IPS-20b (cell line): ENCODE results near the gene TMPO.
"Not testable (repeated sequence)": the region's sequence is repeated elsewhere in the genome, so short reads cannot be mapped to it uniquely, and the experiment has no call there.

Experiments
- H3K27ac ChIP-seq: one replicate; pipeline ENCODE4 v1.5.1; 2013; ENCODE audit warnings: low read length
- H3K27me3 ChIP-seq: 2 replicates; pipeline ENCODE4 v1.6.1; 2013; ENCODE audit warnings: mild to moderate bottlenecking, low read length, inconsistent platforms; ENCODE audit not compliant: insufficient read depth
- H3K36me3 ChIP-seq: 2 replicates; pipeline ENCODE4 v1.6.1; 2013; ENCODE audit warnings: low read depth, mild to moderate bottlenecking, inconsistent platforms, low read length, moderate library complexity; ENCODE audit not compliant: insufficient read depth
- H3K4me1 ChIP-seq: 2 replicates; pipeline ENCODE4 v1.6.1; 2013; ENCODE audit warnings: mild to moderate bottlenecking, control low read depth, inconsistent platforms, low read length, moderate library complexity; ENCODE audit not compliant: insufficient read depth
- H3K4me3 ChIP-seq: 2 replicates; pipeline ENCODE4 v1.5.1; 2013; ENCODE audit warnings: mild to moderate bottlenecking, low read length, inconsistent platforms
- H3K9ac ChIP-seq: 2 replicates; pipeline ENCODE4 v1.6.1; 2013; ENCODE audit warnings: low read depth, mild to moderate bottlenecking, inconsistent platforms, low read length, moderate library complexity
- H3K9me3 ChIP-seq: 2 replicates; pipeline ENCODE4 v1.6.1; 2013; ENCODE audit warnings: mild to moderate bottlenecking, low read depth, low read length, inconsistent platforms; ENCODE audit not compliant: insufficient read depth

Gene TMPO

DNA sequence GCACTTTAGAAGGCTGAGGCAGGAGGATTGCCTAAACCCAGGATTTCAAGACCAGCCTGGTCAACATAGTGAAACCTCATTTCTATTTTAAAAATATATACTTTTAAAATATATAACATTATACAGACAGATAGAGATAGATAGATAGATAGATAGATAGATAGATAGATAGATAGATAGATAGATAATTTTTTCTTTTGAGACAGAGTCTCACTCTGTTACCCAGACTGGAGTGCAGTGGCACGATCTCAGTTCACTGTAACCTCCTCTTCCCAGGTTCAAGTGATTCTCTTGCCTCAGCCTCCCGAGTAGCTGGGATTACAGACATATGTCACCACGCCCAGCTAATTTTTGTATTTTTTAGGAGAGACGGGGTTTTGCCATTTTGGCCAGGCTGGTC is 42.7 kb downstream of the TMPO start:
- not testable (repeated sequence) for H3K27me3 ChIP-seq, H3K4me3 ChIP-seq, H3K36me3 ChIP-seq, H3K9ac ChIP-seq, H3K27ac ChIP-seq, H3K4me1 ChIP-seq, H3K9me3 ChIP-seq

DNA sequence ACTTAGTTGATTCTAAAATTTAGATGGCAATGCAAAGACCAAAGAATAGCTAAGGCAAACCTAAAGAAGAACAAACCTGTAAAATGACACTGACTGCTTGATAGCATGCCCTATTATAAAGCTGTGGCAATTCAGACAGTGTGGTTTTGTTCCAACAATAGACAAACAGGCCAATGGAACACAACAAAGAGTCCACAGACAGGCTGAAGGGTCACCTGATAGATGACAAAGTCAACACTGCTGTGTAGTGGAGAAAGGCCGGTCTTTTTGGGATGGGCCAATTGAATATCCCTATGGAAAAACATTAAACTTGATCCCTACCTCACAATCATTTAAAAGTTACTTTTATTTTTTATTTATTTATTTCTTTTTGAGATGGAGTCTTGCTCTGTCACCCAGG is 44.3 kb downstream of the TMPO start:
- H3K36me3 ChIP-seq = no peaks in the 10 kb centered on the region
- H3K27ac ChIP-seq = no peak overlapping the region
- no peak overlapping the region for H3K4me3 ChIP-seq
- no peaks in the 10 kb centered on the region for H3K9me3 ChIP-seq
- no peaks in the 10 kb centered on the region for H3K27me3 ChIP-seq
- H3K4me1 ChIP-seq = no peaks in the 10 kb centered on the region
- no peak overlapping the region for H3K9ac ChIP-seq

DNA sequence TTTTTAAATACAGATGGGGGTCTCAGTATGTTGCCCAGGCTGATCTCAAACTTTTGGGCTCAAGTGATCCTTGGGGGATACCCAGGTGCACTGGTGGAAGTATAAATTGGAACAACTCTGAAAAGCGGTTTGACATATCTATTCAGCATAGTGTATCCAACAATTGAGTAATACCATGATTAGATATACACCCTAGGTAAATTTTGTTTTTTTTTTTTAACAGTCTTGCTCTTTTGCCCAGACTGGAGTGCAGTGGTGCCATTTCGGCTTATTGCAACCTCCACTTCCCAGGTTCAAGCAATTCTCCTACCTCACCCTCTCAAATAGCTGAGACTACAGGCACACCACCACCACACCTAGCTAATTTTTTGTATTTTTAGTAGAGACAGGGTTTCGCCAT is 46.5 kb downstream of the TMPO start:
- Histone ChIP-seq H3K4me1 (no peaks in the 10 kb centered on the region), H3K9me3 (no peaks in the 10 kb centered on the region), H3K36me3 (no peaks in the 10 kb centered on the region), H3K27ac (no peak overlapping the region), H3K27me3 (no peaks in the 10 kb centered on the region), H3K9ac (no peak overlapping the region), H3K4me3 (no peak overlapping the region)

DNA sequence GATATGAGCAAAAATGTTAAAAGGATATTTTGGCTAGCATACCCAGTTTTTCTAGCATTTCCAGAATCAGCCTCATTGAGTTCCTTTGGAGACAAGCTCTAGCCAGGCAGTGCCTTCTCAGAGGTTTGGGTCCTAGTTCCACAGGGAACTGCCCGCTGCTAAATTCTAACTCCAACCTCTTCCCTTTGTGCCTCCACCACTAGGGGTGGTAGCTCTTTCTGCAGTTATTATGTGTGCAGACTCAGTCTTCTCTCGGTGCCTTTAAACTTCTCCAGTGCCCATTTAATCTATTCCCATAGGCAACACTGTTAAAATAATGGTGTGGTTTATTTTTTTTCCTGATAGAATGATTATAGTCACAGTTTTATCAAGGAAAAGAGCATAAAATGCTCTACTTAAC is 56.6 kb downstream of the TMPO start:
- Histone ChIP-seq H3K27me3 (no peaks in the 10 kb centered on the region), H3K27ac (no peak overlapping the region), H3K36me3 (no peaks in the 10 kb centered on the region), H3K9me3 (no peaks in the 10 kb centered on the region), H3K4me3 (no peak overlapping the region), H3K4me1 (no peaks in the 10 kb centered on the region), H3K9ac (no peak overlapping the region)

DNA sequence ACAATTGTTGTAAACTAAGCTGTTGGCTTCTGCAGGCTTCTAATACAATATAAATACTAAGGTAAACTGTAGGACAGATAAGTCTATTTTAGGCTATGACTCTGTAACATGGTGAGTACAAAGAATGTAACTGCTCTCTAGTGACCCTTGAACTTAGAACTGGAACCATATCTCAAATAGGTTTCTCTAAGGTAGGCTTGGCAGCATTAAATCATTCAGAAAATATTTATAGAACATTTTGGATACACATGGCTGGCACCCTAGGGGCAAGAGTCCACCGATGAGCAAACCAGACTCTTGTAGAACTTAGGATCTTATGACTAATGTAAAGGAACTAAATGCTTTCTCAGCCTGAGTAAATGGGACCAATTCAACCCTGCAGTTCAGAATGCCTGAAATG is 58.7 kb downstream of the TMPO start:
- Histone ChIP-seq H3K4me1 (no peaks in the 10 kb centered on the region), H3K4me3 (no peak overlapping the region), H3K9ac (no peak overlapping the region), H3K27ac (no peak overlapping the region), H3K36me3 (no peaks in the 10 kb centered on the region), H3K27me3 (no peaks in the 10 kb centered on the region), H3K9me3 (no peaks in the 10 kb centered on the region)

DNA sequence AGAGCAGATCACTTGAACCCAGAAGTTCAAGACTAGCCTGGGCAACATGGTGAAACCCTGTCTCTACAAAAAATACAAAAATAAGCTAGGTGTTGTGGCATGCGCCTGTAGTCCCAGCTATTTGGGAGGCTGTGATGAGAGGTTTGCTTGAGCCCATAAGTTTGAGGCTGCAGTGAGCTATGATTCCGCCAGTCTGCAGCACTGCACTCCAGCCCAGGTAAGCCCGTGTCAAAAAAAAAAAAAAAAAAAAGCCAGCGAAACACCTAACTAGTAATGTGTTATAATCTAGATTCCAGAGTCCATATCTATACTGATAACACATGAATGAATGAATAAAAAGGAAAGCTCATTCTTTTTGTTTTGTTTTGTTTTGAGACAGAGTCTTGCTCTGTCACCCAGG is 59.6 kb downstream of the TMPO start:
- H3K36me3 ChIP-seq = no peaks in the 10 kb centered on the region
- no peak overlapping the region for H3K4me3 ChIP-seq
- H3K9me3 ChIP-seq = no peaks in the 10 kb centered on the region
- H3K9ac ChIP-seq = no peak overlapping the region
- H3K4me1 ChIP-seq = no peaks in the 10 kb centered on the region
- H3K27ac ChIP-seq = no peak overlapping the region
- no peaks in the 10 kb centered on the region for H3K27me3 ChIP-seq

DNA sequence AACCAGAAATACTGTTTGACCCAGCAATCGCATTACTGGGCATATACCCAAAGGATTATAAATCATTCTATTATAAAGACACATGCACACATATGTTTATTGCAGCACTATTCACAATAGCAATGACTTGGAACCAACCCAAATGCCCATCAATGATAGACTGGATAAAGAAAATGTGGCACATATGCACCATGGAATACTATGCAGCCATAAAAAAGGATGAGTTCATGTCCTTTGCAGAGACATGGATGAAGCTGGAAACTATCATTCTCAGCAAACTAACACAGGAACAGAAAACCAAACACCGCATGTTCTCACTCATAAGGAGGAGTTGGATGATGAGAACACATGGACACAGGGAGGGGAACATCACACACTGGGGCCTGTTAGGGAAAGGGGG is 61.4 kb downstream of the TMPO start:
- H3K4me1 ChIP-seq, H3K36me3 ChIP-seq, H3K9me3 ChIP-seq, H3K4me3 ChIP-seq, H3K27me3 ChIP-seq, H3K9ac ChIP-seq, H3K27ac ChIP-seq: not testable (repeated sequence)

DNA sequence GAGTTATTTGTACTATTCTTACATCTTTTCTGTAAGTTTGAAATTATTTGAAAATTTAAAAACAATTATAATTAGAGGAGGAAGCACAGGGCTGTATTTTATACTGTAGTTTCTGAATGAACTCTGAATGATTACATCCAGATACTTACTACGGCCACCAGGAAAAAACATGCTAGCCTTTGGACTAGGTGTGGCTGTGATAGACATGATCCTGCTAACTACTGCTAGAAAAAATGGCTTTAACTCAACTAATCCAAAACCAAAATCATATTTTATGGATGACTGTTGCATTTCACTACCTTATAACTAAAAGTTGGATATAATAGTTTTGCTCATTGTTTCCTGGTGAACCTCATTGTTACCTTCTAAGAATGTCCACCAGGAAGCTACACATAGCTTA is 63.0 kb downstream of the TMPO start:
- Histone ChIP-seq H3K4me1 (no peaks in the 10 kb centered on the region), H3K27ac (no peak overlapping the region), H3K27me3 (no peaks in the 10 kb centered on the region), H3K4me3 (no peak overlapping the region), H3K9me3 (no peaks in the 10 kb centered on the region), H3K9ac (no peak overlapping the region), H3K36me3 (no peaks in the 10 kb centered on the region)

DNA sequence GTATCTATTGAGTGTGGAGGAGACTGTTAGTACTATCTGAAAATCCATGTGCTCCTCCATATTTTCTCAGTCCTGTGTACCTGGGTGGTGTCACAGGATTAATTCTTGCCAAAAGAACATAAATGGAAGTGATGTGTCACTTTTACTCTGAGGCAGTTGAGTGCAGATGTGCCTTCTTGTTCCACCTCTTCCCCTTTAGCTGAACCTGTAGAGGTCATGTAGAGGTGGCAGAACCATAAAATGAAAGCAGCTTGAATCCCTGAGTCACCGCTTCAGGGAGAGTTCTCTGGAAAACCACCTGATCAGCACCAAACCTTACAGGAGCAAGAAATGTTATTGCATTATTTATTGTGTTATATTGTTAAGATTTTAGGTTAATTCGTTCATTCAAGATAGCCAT is 63.4 kb downstream of the TMPO start:
- Histone ChIP-seq H3K4me3 (no peak overlapping the region), H3K9me3 (no peaks in the 10 kb centered on the region), H3K27ac (no peak overlapping the region), H3K36me3 (no peaks in the 10 kb centered on the region), H3K4me1 (no peaks in the 10 kb centered on the region), H3K27me3 (no peaks in the 10 kb centered on the region), H3K9ac (no peak overlapping the region)

DNA sequence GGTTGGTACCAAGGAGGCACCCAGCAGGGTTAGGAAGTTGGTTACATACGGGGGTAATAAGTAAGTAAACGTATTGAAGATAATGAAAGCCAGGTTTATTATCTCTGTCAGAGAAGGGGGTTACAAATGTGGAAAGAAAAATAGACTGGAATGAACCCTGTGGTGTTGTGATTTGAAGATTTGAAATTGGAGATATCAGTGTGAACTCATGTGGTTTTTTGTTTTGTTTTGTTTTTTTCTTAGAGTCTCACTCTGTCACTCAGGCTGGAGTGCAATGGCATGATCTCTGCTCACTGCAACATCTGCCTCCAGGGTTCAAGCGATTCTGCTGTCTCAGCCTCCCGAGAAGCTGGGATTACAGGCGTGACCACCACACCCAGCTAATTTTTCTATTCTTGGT is 64.0 kb downstream of the TMPO start:
- Histone ChIP-seq H3K9ac (no peak overlapping the region), H3K9me3 (no peaks in the 10 kb centered on the region), H3K4me1 (no peaks in the 10 kb centered on the region), H3K27me3 (no peaks in the 10 kb centered on the region), H3K36me3 (no peaks in the 10 kb centered on the region), H3K27ac (no peak overlapping the region), H3K4me3 (no peak overlapping the region)

DNA sequence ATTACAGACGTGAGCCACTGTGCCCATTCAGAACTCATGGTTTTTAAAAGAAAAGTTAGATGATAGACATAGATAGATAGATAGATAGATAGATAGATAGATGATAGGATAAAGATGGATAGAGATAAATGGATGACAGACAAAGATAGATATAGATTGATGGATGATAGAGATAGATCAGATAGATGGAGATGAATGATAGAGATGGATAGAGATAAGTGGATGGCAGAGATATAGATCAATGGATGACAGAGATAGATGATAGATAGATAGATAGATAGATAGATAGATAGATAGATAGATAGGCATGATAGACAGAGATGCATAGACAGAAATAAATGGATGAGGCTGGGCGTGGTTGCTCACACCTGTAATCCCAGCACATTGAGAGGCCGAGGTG is 64.4 kb downstream of the TMPO start:
- Histone ChIP-seq H3K36me3 (no peaks in the 10 kb centered on the region), H3K9me3 (no peaks in the 10 kb centered on the region), H3K27ac (no peak overlapping the region), H3K27me3 (no peaks in the 10 kb centered on the region), H3K4me3 (no peak overlapping the region), H3K9ac (no peak overlapping the region), H3K4me1 (no peaks in the 10 kb centered on the region)

DNA sequence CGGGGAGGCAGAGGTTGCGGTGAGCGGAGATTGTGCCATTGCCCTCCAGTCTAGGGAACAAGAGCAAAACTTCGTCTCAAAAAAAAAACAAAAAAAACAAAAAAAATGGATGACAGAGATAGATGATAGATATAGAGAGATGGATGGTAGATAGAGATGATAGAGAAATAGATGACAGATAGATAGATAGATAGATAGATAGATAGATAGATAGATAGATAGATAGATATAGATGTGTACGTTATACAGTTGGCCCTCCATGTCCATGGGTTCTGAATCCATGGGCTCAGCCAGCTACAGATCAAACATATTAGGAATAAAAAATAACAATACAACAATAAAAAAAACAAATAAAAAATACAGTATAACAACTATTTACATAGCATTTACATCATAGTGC is 65.3 kb downstream of the TMPO start:
- Histone ChIP-seq H3K9me3 (no peaks in the 10 kb centered on the region), H3K4me1 (no peaks in the 10 kb centered on the region), H3K36me3 (no peaks in the 10 kb centered on the region), H3K4me3 (no peak overlapping the region), H3K27me3 (no peaks in the 10 kb centered on the region), H3K27ac (no peak overlapping the region), H3K9ac (no peak overlapping the region)

DNA sequence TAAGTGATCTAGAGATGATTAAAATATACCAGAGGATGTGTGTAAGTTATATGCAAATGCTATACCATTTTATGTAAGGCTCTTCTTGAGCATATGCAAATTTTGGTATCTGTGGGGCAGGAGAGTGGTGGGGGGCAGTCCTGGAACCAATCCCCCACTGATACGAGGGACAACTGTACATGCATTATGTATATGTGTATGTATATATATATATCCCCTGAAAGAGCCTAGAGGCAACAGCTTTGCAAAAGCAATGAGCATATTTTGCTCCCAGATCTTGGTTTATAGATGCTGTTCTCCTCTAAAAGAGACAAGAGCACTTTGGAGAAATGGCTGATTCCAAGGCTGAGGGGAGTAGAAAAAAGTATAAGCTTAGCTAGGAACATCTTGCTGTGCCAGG is 65.7 kb downstream of the TMPO start:
- Histone ChIP-seq H3K36me3 (no peaks in the 10 kb centered on the region), H3K27ac (no peak overlapping the region), H3K4me1 (no peaks in the 10 kb centered on the region), H3K4me3 (no peak overlapping the region), H3K27me3 (no peaks in the 10 kb centered on the region), H3K9me3 (no peaks in the 10 kb centered on the region), H3K9ac (no peak overlapping the region)
